Stomach (tissue), 9 donors: Measurements from ENCODE around the gene DNM1. TPM values are rescaled to one million over a fixed set of nuclear protein-coding genes. Genes with fewer than 3 reads are reported as not detected.
A peak's percentile ranks its signal among the peaks of the same experiment; 100 is the strongest.
"Not testable (repeated sequence)": the region's sequence is repeated elsewhere in the genome, so short reads cannot be mapped to it uniquely, and the experiment has no call there.

Experiments
- DNase-seq, 2 donors: peaks; one replicate each; pipeline versions ENCODE4 v3.0.0 to v3.0.0-alpha.2; 2013 to 2019
- H3K27ac ChIP-seq, 5 donors: fragments of 200-600 bp in 4 of 5; sonication (generic) in 4 of 5; one replicate each; pipeline ENCODE4 v1.5.1; 2013 to 2019; ENCODE audit warnings: mild to moderate bottlenecking in 1 of 5, moderate library complexity in 1 of 5
- H3K27me3 ChIP-seq, 3 donors: fragments of 200-600 bp; sonication (generic); one replicate each; pipeline ENCODE4 v1.5.1; 2017 to 2019; ENCODE audit warnings: mixed run types in 1 of 3
- H3K36me3 ChIP-seq, 4 donors: fragments of 200-600 bp; sonication (generic); 1 replicate in 3 of 4; 2 replicates in 1 of 4; pipeline ENCODE4 v1.5.1; 2016 to 2019
- H3K4me1 ChIP-seq, 4 donors: fragments of 200-600 bp; sonication (generic); one replicate each; pipeline ENCODE4 v1.5.1; 2016 to 2019
- H3K4me3 ChIP-seq, 4 donors: fragments of 200-600 bp; sonication (generic) in 3 of 4; one replicate each; pipeline ENCODE4 v1.5.1; 2016 to 2019; ENCODE audit warnings: mild to moderate bottlenecking in 1 of 4
- H3K9me3 ChIP-seq, 4 donors: fragments of 200-600 bp; sonication (generic); one replicate each; pipeline ENCODE4 v1.5.1; 2016 to 2019
- CTCF ChIP-seq, 7 experiments: fragments of 450-650 bp in 4 of 7; fragments of 200-600 bp in 3 of 7; sonication (generic) in 3 of 7; IDR thresholded peaks; one replicate each; pipeline ENCODE4 v1.5.1; 2016 to 2019; ENCODE audit warnings: antibody characterized with exemption in 7 of 7, control low read depth in 2 of 7, mild to moderate bottlenecking in 1 of 7
- EP300 ChIP-seq: sonication (generic); formaldehyde crosslinking; IDR thresholded peaks from one replicate; pipeline ENCODE4 v1.6.1; 2017; ENCODE audit warnings: antibody characterized with exemption
- POLR2A ChIP-seq, 4 donors: fragments of 450-650 bp; IDR thresholded peaks; one replicate each; pipeline ENCODE4 v1.6.1; 2016; ENCODE audit warnings: antibody characterized with exemption in 4 of 4, control low read depth in 2 of 4, mild to moderate bottlenecking in 1 of 4, moderate library complexity in 1 of 4
- POLR2AphosphoS5 ChIP-seq, 3 donors: sonication (generic); formaldehyde crosslinking; IDR thresholded peaks; one replicate each; pipeline ENCODE4 v1.6.1; 2016; ENCODE audit warnings: antibody characterized with exemption in 3 of 3
- WGBS, 5 donors: extraction: QIAGEN DNeasy Blood & Tissue Kit in 3 of 5; methylation state at CpG; one replicate each; pipeline versions ENCODE4 v1.1.5 to v1.1.7; 2013 to 2018; 5-methylcytosine and 5-hydroxymethylcytosine counted together
- intact Hi-C: fragments of 100-400 bp; cut with DNase I; formaldehyde crosslinking; loops from one replicate; pipeline ENCODE4 v1.15.1; 2023; ENCODE audit warnings: low total_unique reads
- polyA plus RNA-seq, 3 donors: library from polyadenylated mRNA; stranded (reverse); fragments of 200-250 nt; gene quantifications; one replicate each; pipeline ENCODE4 v1.2.3, GENCODE V29; 2013
- total RNA-seq, 5 donors: library from RNA; depleted of rRNA; stranded (reverse); fragments of >200 nt; gene quantifications; one replicate each; pipeline versions ENCODE4 v1.1.0 to v1.2.3, GENCODE V29; 2014 to 2016
- donor health status: healthy with polysubstance abuse.
- donor health status: Bipolar disorder and iron deficiency.
- donor health status: healthy.

Gene DNM1
- total and polyA plus RNA-seq, 8 donors = 2.3 to 60.8 (median 20.8) TPM

- H3K4me3 ChIP-seq = no peak overlapping the region
- WGBS, 5 donors = 55 to 65% (median 61%) methylated on average over 8 of the region's 8 CpGs
- H3K27me3 ChIP-seq = no peaks in the 10 kb centered on the region
- H3K4me1 ChIP-seq = peaks cover 25 to 55% (median 40%) of the 10 kb centered on the region in 4 donors
- no peaks in the 10 kb centered on the region for H3K9me3 ChIP-seq
- intact Hi-C loops = no loop called here
- TF ChIP-seq POLR2A (IDR thresholded peaks at IDR 0.05) (no peak), EP300 (no peak)
- no peak for DNase-seq
- H3K36me3 ChIP-seq = peaks cover 26 to 43% (median 39%) of the 10 kb centered on the region in 4 donors
- peak overlapping the region in 1 of 5 donors; percentile 93 for H3K27ac ChIP-seq
Measured at GRCh38 chr9:128274245-128274644, 71.1 kb downstream of the DNM1 start.

GRCh38 chr9:128275198-128276007 lies 72.2 kb downstream of the DNM1 start, which contains the start of gene GOLGA2:
Gene GOLGA2, minus strand, starts transcription at chr9:128276007. Its CDS starts 31 bp downstream, at chr9:128275976.
- Histone ChIP-seq H3K27me3 (no peaks in the 10 kb centered on the region), H3K4me1 (peaks cover 25 to 65% (median 45%) of the 10 kb centered on the region in 4 donors), H3K27ac (peak within 1 kb of the TSS; percentile 86 to 97 (median 92)), H3K36me3 (peaks cover 26 to 32% (median 30%) of the 10 kb centered on the region in 4 donors), H3K4me3 (peak within 1 kb of the TSS; percentile 69 to 97 (median 78)), H3K9me3 (no peaks in the 10 kb centered on the region)
- WGBS, 5 donors = 1% methylated on average over 37 to 57 of the region's 57 CpGs
- peak in 1 of 2 donors; percentile 85 for DNase-seq
- intact Hi-C loops = no loop called here
- TF ChIP-seq POLR2AphosphoS5 (IDR thresholded peaks at IDR 0.05) (no peak), EP300 (no peak), CTCF (IDR thresholded peaks at IDR 0.05) (no peak), POLR2A (IDR thresholded peaks at IDR 0.05) (no peak)

- intact Hi-C loops = no loop called here
- DNase-seq = peak; percentile 100
- Histone ChIP-seq H3K4me3 (peak within 1 kb of the TSS; percentile 69 to 97 (median 78)), H3K27me3 (no peaks in the 10 kb centered on the region), H3K27ac (peak within 1 kb of the TSS; percentile 86 to 97 (median 92)), H3K9me3 (no peaks in the 10 kb centered on the region), H3K4me1 (peaks cover 25 to 65% (median 45%) of the 10 kb centered on the region in 4 donors), H3K36me3 (peaks cover 20 to 25% (median 24%) of the 10 kb centered on the region in 4 donors)
- WGBS, 5 donors = 0 to 1% (median 0%) methylated on average over 34 to 38 of the region's 38 CpGs
- TF ChIP-seq POLR2A (IDR thresholded peaks at IDR 0.05) = peak in 2 of 4 donors; percentile 66 to 76
- peak in 2 of 3 donors; percentile 89 to 93 for TF ChIP-seq POLR2AphosphoS5 (IDR thresholded peaks at IDR 0.05)
- no peak for TF ChIP-seq EP300
Measured at GRCh38 chr9:128276008-128276573, 72.9 kb downstream of the DNM1 start, which contains the start of gene SWI5. Gene SWI5, plus strand, starts transcription at chr9:128276276.

DNA sequence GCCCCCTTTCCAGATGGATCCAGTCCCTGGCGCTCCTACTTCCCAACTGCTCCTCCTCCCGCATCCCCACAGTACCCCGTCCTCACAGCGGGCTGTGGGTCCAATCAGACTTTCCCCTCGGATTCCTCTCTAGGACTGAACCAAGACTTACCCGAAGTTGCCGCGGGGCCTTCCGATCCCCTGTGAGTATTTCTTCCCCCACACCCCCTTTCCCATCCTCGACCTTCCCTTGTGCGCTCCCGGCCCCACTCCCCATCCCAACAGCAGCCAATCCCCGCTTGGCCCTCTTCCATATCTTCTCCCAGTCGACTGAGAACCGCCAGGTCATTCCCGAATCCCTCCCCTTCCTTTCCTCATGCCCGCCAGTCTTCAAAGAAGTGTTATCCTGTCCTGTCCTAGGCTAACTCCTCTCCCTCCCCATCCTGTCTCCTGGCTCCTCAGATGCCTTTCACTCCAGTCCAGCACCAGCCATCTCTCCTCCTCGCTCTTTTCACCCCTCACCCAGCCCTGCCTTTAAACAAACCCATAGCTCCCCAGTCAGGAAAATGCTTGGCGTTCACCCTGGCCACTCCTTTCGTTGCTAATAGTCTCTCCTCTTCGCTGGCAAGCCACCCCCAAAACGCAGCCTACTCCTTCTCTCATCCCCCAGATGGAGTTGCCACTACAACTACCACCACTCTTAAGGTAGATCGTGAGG lies 73.5 kb downstream of the DNM1 start:
- peak overlapping the region; percentile 76 to 97 (median 92) for H3K27ac ChIP-seq
- intact Hi-C loops = no loop called here
- H3K4me1 ChIP-seq = peaks cover 25 to 60% (median 43%) of the 10 kb centered on the region in 4 donors
- H3K4me3 ChIP-seq = peak overlapping the region; percentile 69 to 97 (median 78)
- peaks cover 15 to 19% (median 18%) of the 10 kb centered on the region in 4 donors for H3K36me3 ChIP-seq
- no peaks in the 10 kb centered on the region for H3K27me3 ChIP-seq
- no peaks in the 10 kb centered on the region for H3K9me3 ChIP-seq
- DNase-seq = peak in 1 of 2 donors; percentile 79
- TF ChIP-seq POLR2AphosphoS5 (IDR thresholded peaks at IDR 0.05) (no peak), EP300 (no peak), POLR2A (IDR thresholded peaks at IDR 0.05) (no peak), CTCF (IDR thresholded peaks at IDR 0.05) (no peak)
- 7 to 11% (median 9%) methylated on average over 23 of the region's 23 CpGs for WGBS, 5 donors

- 53 to 70% (median 60%) methylated on average over 22 of the region's 22 CpGs for WGBS, 5 donors
- H3K27me3 ChIP-seq, H3K36me3 ChIP-seq, H3K4me3 ChIP-seq, H3K9me3 ChIP-seq, intact Hi-C loops: not testable (repeated sequence)
- DNase-seq = peak in 1 of 2 donors; percentile 29
- Histone ChIP-seq H3K4me1 (peaks cover 18 to 44% (median 31%) of the 10 kb centered on the region in 4 donors), H3K27ac (peak overlapping the region in 3 of 5 donors; percentile 20 to 46 (median 22))
Measured at GRCh38 chr9:128279088-128280073, 76.2 kb downstream of the DNM1 start.
